SKM-1 treated with dmso at 0.1 percent for 144 hours (cell line): ENCODE results near the gene ENOX1.
"Not testable (repeated sequence)": the region's sequence is repeated elsewhere in the genome, so short reads cannot be mapped to it uniquely, and the experiment has no call there.

Source experiments
- DNase-seq: peaks from one replicate; lab custom pipeline; 2025; ENCODE audit not compliant: unreplicated experiment; lab: John Stamatoyannopoulos, UW

The ENOX1 gene

DNA sequence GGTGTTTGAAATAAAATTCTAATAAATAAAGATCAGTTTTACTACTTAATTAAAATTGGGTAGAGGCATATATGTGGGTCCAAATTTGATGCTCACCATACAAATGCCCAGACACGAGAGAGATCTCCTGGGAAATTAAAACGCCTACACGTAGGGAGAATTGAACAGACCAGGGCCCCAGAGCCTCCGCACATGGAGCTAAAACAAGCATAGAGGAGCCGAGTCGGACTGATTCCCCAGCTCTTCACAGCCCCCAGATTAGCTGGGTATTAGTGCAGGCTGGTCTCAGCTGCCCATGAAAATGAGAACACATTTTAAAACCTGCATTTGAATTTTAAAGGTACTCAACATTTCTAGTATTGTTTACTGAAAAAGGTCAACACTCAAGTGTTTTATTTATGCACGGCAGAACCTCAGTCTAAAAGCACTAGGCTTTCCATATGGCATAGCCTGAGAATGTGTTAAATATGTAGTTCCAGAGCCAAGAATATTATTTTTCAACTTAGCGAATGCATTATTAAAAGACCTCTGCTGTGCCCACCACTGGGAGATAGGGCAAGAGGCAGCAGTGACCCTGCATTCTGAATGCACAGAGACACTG, 344.8 kb downstream of the ENOX1 start:
- no peak for DNase-seq

GRCh38 chr13:43441464-43441863, 345.3 kb downstream of the ENOX1 start:
- DNase-seq, result no peak

- DNase-seq, result no peak
Observed at GRCh38 chr13:43434191-43434590, 352.6 kb downstream of the ENOX1 start.

DNA sequence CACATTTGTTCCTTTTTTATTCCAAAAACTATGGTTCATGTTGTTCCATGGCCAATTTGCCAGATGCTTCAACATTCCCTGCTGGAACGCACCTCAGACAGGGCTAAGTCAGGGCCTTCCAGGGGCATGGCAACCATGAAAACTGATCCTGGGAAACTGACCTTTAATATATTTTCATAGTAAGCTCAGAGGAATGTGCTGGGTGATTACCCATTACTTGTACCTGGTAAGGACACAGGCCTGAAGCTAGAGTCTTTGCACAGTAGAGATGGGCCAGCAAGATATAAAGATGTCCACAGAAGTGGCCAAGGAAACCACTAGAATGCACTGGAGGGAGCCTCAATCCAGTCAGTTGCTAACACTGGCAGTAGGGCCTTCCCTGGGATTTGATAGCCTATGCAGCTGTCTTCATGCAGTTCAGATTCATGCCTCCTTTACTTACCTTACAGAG, 353.1 kb downstream of the ENOX1 start:
- DNase-seq, result no peak

DNA sequence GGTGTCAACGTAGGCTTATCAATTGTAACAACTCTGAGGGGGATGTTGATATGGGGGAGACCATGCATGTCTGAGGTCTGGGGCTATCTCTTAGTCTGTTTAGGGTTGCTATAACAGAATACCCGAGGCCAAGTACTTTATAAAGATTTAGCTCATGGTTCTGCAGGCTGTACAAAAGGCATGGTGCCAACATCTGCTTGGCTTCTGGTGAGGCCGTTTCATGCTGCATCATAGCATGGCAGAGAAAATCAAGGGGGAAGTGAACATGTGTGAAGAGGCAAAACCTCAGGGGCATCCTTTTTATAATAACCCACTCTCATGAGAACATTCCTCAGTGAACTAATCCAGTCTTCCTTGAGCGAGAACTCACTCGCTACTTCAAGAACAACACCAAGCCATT, 353.8 kb downstream of the ENOX1 start:
- DNase-seq, result no peak

DNA sequence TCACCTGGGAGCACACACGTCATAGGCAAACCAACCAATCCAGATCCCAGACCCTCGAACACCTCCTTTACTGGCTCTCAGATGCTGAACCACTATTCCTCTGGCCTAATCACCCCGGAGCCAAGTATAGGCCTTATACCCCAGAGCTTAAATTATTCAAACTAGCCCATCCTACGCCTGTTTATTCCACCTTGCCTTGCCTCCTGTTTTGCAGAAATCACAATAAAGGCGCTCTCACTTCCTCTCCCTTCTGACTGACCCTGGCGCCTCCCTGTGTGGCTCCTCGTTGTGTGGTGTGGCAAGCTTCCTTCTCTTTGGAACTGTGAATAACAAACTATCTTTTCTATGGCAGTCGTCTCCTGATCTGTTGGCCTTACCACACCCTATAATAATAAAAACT, 354.9 kb downstream of the ENOX1 start:
- DNase-seq, result no peak

GRCh38 chr13:43431290-43431716, 355.5 kb downstream of the ENOX1 start:
- DNase-seq, result no peak

- DNase-seq, result no peak
Observed at GRCh38 chr13:43428545-43429296, 358.1 kb downstream of the ENOX1 start.

- no peak for DNase-seq
Observed at GRCh38 chr13:43426355-43426754, 360.4 kb downstream of the ENOX1 start.

GRCh38 chr13:43425234-43425633, 361.5 kb downstream of the ENOX1 start:
- DNase-seq, result no peak

- DNase-seq, result no peak
Observed at GRCh38 chr13:43424412-43424811, 362.4 kb downstream of the ENOX1 start.

GRCh38 chr13:43422116-43422515, 364.7 kb downstream of the ENOX1 start:
- no peak for DNase-seq

- DNase-seq, result not testable (repeated sequence)
Observed at GRCh38 chr13:43416842-43417241, 369.9 kb downstream of the ENOX1 start.

- not testable (repeated sequence) for DNase-seq
Observed at GRCh38 chr13:43416408-43416807, 370.4 kb downstream of the ENOX1 start.

GRCh38 chr13:43415903-43416391, 370.8 kb downstream of the ENOX1 start:
- DNase-seq, result not testable (repeated sequence)

DNA sequence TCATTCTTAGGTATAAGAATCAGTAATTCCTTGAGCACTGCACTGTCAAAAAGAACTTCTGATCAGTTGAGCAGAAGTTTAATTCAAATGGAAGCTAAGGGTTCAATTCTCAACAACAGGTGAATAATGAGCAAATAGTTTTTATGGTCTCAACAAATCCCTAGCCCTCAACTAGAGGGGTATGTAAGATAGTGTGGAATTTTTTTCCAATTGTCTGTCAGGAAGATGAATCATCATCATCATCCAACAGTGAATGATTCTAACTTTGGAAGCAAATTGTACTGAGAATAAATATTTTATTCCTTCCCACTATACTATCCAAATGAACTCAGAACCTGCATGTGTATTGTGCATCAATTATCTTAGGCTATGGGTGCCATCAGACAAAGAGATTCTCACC, 372.7 kb downstream of the ENOX1 start:
- no peak for DNase-seq

DNA sequence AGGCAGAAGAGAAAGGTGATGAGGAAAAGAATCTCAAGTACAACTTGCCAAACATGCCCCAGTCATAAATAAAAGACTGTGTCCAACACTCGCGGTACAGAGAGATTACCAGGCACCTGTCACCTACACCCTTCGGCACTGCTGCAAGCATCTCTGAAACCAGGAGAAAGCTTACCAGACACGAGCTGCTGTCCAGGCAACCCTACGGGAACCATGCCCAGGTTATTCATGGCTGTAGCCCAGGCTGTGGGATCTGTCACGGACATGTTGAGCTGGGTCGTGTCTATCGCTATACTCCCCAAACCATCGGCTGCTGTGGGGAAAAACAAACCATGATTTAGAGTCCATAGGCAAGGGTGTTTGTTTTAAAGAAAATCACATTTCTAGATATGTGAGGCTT, 375.0 kb downstream of the ENOX1 start:
- DNase-seq, result no peak

DNA sequence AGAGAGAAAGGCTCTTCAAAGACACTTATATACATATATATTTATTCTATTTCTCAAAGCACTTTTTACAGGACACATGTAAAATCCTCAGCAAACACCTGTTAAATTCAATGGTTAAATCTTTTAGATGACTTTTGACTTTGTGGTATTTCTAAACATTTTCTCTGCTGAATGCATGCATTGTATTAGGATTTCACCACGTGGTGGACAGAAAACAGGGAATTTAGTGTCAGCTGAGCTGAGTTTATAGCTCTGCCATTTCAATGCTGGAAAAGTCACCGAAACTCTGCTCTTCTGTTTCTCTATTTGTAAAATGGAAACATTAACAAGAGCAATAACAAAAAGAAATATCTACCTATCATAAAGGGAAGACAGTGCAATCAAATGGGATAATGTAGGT, 375.6 kb downstream of the ENOX1 start:
- no peak for DNase-seq

GRCh38 chr13:43408274-43408673, 378.5 kb downstream of the ENOX1 start:
- no peak for DNase-seq

DNA sequence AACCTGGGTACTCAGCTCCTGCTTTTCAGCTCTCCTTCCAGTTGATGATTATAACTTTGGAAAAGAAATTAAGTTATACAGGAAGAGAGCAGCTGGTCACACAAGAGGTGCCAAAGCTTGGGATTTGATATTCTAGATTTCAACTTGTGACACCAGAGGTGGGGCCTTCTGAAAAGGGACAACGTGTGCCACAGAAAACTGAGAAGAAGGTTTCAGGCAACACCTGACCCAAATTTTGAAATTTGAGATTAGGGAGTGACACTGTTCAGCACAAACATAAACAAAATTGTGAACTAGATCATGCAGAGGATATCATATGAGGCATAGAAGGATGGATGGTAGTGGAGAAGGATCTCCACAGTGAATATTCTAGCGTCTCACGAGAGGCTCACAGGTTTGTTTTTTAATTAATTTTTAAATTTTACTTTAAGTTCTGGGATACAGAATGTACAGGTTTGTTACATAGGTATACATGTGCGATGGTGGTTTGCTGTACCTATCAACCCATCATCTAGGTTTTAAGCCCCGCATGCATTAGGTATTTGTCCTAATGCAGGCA, 379.7 kb downstream of the ENOX1 start:
- DNase-seq, result no peak

DNA sequence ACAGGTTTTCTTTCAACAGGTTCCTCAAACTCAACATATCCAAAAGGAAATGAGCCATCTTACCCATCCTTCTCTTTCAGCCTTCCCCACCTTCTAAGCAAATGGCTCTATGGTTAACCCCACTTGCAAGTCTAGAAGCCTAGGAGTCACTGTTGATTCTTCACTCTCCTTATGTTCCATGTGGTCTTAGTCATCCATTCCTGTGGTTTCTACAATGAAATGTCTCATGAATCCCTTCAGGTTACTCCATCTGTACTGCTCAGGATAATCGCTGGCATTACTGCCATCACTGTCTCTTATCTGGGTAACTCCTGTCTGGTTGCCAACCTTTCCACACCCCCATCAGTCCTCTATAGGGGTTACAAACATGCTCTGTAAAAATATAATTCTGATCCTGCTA, 381.3 kb downstream of the ENOX1 start:
- DNase-seq, result no peak

- no peak for DNase-seq
Observed at GRCh38 chr13:43402380-43402779, 384.4 kb downstream of the ENOX1 start.
